WTC11 (cell line): Measurements from ENCODE around the gene SORCS1. TPM values are rescaled to one million over a fixed set of nuclear protein-coding genes. Genes with fewer than 3 reads are reported as not detected.

Source experiments
- ATAC-seq: fragments of 200-7000 bp; cut with Tn5 transposase; 2 replicates; pipeline ENCODE4 v1.10.0; 2021; ENCODE audit warnings: mild to moderate bottlenecking, moderate library complexity
- CTCF ChIA-PET: fragments of 300-600 bp; sonication (Branson Sonifier 250); formaldehyde crosslinking; loops from one replicate; lab custom pipeline; 2021; ENCODE audit warnings: antibody characterized with exemption; lab: Charles Lee
- POLR2A ChIA-PET: fragments of 350-600 bp; sonication (Branson Sonifier 250); formaldehyde crosslinking; loops from one replicate; lab custom pipeline; 2021; ENCODE audit warnings: antibody characterized with exemption; lab: Charles Lee
- DNase-seq: peaks from one replicate; pipeline ENCODE4 v3.0.0; 2021; ENCODE audit warnings: low spot score
- H3K27ac Mint-ChIP-seq: 2 replicates; pipeline ENCODE4 v1.8.0; 2021; ENCODE audit warnings: mixed read lengths
- H3K27me3 Mint-ChIP-seq: 2 replicates; pipeline ENCODE4 v1.8.0; 2021; ENCODE audit warnings: low read depth, mild to moderate bottlenecking, moderate library complexity, mixed read lengths
- H3K36me3 Mint-ChIP-seq: 2 replicates; pipeline ENCODE4 v1.8.0; 2021; ENCODE audit warnings: mixed read lengths
- H3K4me1 Mint-ChIP-seq: 2 replicates; pipeline ENCODE4 v1.8.0; 2022; ENCODE audit warnings: mixed read lengths
- H3K4me3 Mint-ChIP-seq: 2 replicates; pipeline ENCODE4 v1.8.0; 2021; ENCODE audit warnings: mild to moderate bottlenecking, moderate library complexity, mixed read lengths
- H3K9me3 Mint-ChIP-seq: 2 replicates; pipeline ENCODE4 v1.8.0; 2021; ENCODE audit warnings: mixed read lengths
- CDX4 ChIP-seq: fragments of 250-450 bp; sonication (Bioruptor Pico); IDR thresholded peaks from 2 replicates; pipeline ENCODE4 v1.9.0; 2021; ENCODE audit warnings: moderate library complexity, mild to moderate bottlenecking, inconsistent platforms, borderline replicate concordance
- E2F4 ChIP-seq: sonication (generic); formaldehyde crosslinking; IDR thresholded peaks from 2 replicates; pipeline ENCODE4 v1.8.1; 2022; ENCODE audit warnings: low read depth, mild to moderate bottlenecking, moderate library complexity, missing genetic modification reagents, borderline replicate concordance
- EMX1 ChIP-seq: fragments of 250-450 bp; sonication (Bioruptor Pico); IDR thresholded peaks from 2 replicates; pipeline ENCODE4 v1.8.0; 2021; ENCODE audit warnings: mild to moderate bottlenecking
- HMGXB4 ChIP-seq: sonication (generic); formaldehyde crosslinking; IDR thresholded peaks from 2 replicates; pipeline ENCODE4 v1.8.1; 2023; ENCODE audit warnings: mild to moderate bottlenecking, moderate library complexity, missing genetic modification reagents
- IRF1 ChIP-seq: sonication (generic); formaldehyde crosslinking; IDR thresholded peaks from 2 replicates; pipeline ENCODE4 v1.8.0; 2023; ENCODE audit warnings: missing genetic modification reagents
- JAZF1 ChIP-seq: fragments of 250-450 bp; sonication (Bioruptor Pico); IDR thresholded peaks from 2 replicates; pipeline ENCODE4 v1.9.0; 2021; ENCODE audit warnings: moderate library complexity, mild to moderate bottlenecking, inconsistent platforms
- PREB ChIP-seq: sonication (generic); formaldehyde crosslinking; IDR thresholded peaks from 2 replicates; pipeline ENCODE4 v1.8.1; 2022; ENCODE audit warnings: mild to moderate bottlenecking, missing genetic modification reagents, moderate library complexity, borderline replicate concordance
- RORB ChIP-seq: fragments of 250-450 bp; sonication (Bioruptor Pico); IDR thresholded peaks from 2 replicates; pipeline ENCODE4 v1.9.0; 2021; ENCODE audit warnings: mild to moderate bottlenecking
- SOX15 ChIP-seq: fragments of 250-450 bp; sonication (Bioruptor Pico); IDR thresholded peaks from 2 replicates; pipeline ENCODE4 v1.9.0; 2021; ENCODE audit warnings: mild to moderate bottlenecking
- TEAD1 ChIP-seq: sonication (generic); formaldehyde crosslinking; IDR thresholded peaks from 2 replicates; pipeline ENCODE4 v1.8.0; 2022; ENCODE audit warnings: mild to moderate bottlenecking, missing genetic modification reagents
- TEAD4 ChIP-seq: sonication (generic); formaldehyde crosslinking; IDR thresholded peaks from 2 replicates; pipeline ENCODE4 v1.8.0; 2022; ENCODE audit warnings: mild to moderate bottlenecking, missing genetic modification reagents
- ZNF423 ChIP-seq: fragments of 250-450 bp; sonication (Bioruptor Pico); IDR thresholded peaks from 2 replicates; pipeline ENCODE4 v2.1.2; 2022; ENCODE audit warnings: mild to moderate bottlenecking, moderate library complexity
- ZNF532 ChIP-seq: fragments of 250-450 bp; sonication (Bioruptor Pico); IDR thresholded peaks from 2 replicates; pipeline ENCODE4 v1.9.0; 2021; ENCODE audit warnings: mild to moderate bottlenecking, borderline replicate concordance
- ZNF671 ChIP-seq: fragments of 250-450 bp; sonication (Bioruptor Pico); IDR thresholded peaks from 2 replicates; pipeline ENCODE4 v1.8.0; 2021; ENCODE audit warnings: mild to moderate bottlenecking
- total RNA-seq: library from RNA; stranded (reverse); gene quantifications from 3 replicates; pipeline ENCODE4 v1.2.3, GENCODE V29; 2021
- TF ChIP-seq, protein P1 (sequence below): sonication (generic); formaldehyde crosslinking; conservative IDR thresholded peaks from 2 replicates; pipeline ENCODE4 v1.8.1; 2022; ENCODE audit warnings: mild to moderate bottlenecking, missing genetic modification reagents
- TF ChIP-seq, protein P2 (sequence below): sonication (generic); formaldehyde crosslinking; conservative IDR thresholded peaks from 2 replicates; pipeline ENCODE4 v1.8.1; 2023; ENCODE audit warnings: mild to moderate bottlenecking, low read depth, missing genetic modification reagents, moderate library complexity

SORCS1 gene
- total RNA-seq, 1 experiment from 2014 or later: 3.3 TPM

GRCh38 chr10:106682175-106682574 is 482.3 kb downstream of the SORCS1 start:
- peaks cover 9% of the 10 kb centered on the region; the same call in 1 of the 2 replicates for H3K4me1 Mint-ChIP-seq
- CTCF ChIA-PET: no interaction called here

GRCh38 chr10:106680061-106680460 is 484.4 kb downstream of the SORCS1 start:
- POLR2A ChIA-PET: interaction anchor here (0.6 kb wide), 1 partner anchor 92 kb away, joined by 5 read pairs; no protein-coding TSS in a partner anchor
- no peak for ATAC-seq
- Mint-ChIP-seq H3K9me3 (peaks cover 9% of the 10 kb centered on the region), H3K4me1 (peaks cover 9% of the 10 kb centered on the region; the same call in 1 of the 2 replicates), H3K4me3 (no peak overlapping the region), H3K27me3 (no peaks in the 10 kb centered on the region), H3K27ac (no peak overlapping the region), H3K36me3 (peaks cover 8% of the 10 kb centered on the region; the same call in 1 of the 2 replicates)
- DNase-seq: no peak
- TF ChIP-seq TEAD1 (no peak), SOX15 (CRISPR knock-in tag) (no peak), ZNF671 (CRISPR knock-in tag) (no peak), ZNF423 (CRISPR knock-in tag) (no peak)
- TF ChIP-seq, protein P1, sequence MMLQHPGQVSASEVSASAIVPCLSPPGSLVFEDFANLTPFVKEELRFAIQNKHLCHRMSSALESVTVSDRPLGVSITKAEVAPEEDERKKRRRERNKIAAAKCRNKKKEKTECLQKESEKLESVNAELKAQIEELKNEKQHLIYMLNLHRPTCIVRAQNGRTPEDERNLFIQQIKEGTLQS (CRISPR knock-in tag): no peak
- CTCF ChIA-PET: no interaction called here

More at GRCh38 chr10:106682175-106682574, 482.3 kb downstream of the SORCS1 start:
- Mint-ChIP-seq H3K27ac (no peak overlapping the region), H3K9me3 (peaks cover 1% of the 10 kb centered on the region; the same call in 1 of the 2 replicates), H3K27me3 (no peaks in the 10 kb centered on the region), H3K36me3 (peaks cover 1% of the 10 kb centered on the region; the same call in 1 of the 2 replicates), H3K4me3 (no peak overlapping the region)
- TF ChIP-seq ZNF532 (CRISPR knock-in tag) (no peak), HMGXB4 (CRISPR knock-in tag) (no peak), JAZF1 (no peak), E2F4 (CRISPR knock-in tag) (no peak)
- TF ChIP-seq, protein P2, sequence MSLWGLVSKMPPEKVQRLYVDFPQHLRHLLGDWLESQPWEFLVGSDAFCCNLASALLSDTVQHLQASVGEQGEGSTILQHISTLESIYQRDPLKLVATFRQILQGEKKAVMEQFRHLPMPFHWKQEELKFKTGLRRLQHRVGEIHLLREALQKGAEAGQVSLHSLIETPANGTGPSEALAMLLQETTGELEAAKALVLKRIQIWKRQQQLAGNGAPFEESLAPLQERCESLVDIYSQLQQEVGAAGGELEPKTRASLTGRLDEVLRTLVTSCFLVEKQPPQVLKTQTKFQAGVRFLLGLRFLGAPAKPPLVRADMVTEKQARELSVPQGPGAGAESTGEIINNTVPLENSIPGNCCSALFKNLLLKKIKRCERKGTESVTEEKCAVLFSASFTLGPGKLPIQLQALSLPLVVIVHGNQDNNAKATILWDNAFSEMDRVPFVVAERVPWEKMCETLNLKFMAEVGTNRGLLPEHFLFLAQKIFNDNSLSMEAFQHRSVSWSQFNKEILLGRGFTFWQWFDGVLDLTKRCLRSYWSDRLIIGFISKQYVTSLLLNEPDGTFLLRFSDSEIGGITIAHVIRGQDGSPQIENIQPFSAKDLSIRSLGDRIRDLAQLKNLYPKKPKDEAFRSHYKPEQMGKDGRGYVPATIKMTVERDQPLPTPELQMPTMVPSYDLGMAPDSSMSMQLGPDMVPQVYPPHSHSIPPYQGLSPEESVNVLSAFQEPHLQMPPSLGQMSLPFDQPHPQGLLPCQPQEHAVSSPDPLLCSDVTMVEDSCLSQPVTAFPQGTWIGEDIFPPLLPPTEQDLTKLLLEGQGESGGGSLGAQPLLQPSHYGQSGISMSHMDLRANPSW (CRISPR knock-in tag): no peak
- no peak for ATAC-seq
- DNase-seq: no peak
- POLR2A ChIA-PET: no interaction called here

- peaks cover 9% of the 10 kb centered on the region; the same call in 1 of the 2 replicates for H3K4me1 Mint-ChIP-seq
- ATAC-seq (no peak), DNase-seq (no peak)
- CTCF ChIA-PET: no interaction called here
- H3K36me3 Mint-ChIP-seq: peaks cover 8% of the 10 kb centered on the region; the same call in 1 of the 2 replicates
- H3K27ac Mint-ChIP-seq: no peak overlapping the region
- no peak overlapping the region for H3K4me3 Mint-ChIP-seq
- H3K27me3 Mint-ChIP-seq: no peaks in the 10 kb centered on the region
- POLR2A ChIA-PET: no interaction called here
- H3K9me3 Mint-ChIP-seq: peaks cover 9% of the 10 kb centered on the region
- no peak for TF ChIP-seq RORB
- TF ChIP-seq TEAD4 (CRISPR knock-in tag): no peak
- no peak for TF ChIP-seq EMX1 (CRISPR knock-in tag)
- TF ChIP-seq, protein P1 (CRISPR knock-in tag): no peak
- no peak for TF ChIP-seq IRF1 (CRISPR knock-in tag)
- no peak for TF ChIP-seq PREB (CRISPR knock-in tag)
- no peak for TF ChIP-seq CDX4 (CRISPR knock-in tag)
Observed at GRCh38 chr10:106679314-106679713, 485.2 kb downstream of the SORCS1 start.
